SH-SY5Y (cell line): ENCODE results near the gene GPR132.

Experiments used
- GATA2 ChIP-seq: IDR thresholded peaks from 2 replicates; pipeline ENCODE4 v1.6.1; 2011; ENCODE audit warnings: mild to moderate bottlenecking, low read depth, low read length
- GATA3 ChIP-seq: IDR thresholded peaks from 2 replicates; pipeline ENCODE4 v1.6.1; 2011; ENCODE audit warnings: low read depth, mild to moderate bottlenecking, low read length, moderate library complexity

DNA sequence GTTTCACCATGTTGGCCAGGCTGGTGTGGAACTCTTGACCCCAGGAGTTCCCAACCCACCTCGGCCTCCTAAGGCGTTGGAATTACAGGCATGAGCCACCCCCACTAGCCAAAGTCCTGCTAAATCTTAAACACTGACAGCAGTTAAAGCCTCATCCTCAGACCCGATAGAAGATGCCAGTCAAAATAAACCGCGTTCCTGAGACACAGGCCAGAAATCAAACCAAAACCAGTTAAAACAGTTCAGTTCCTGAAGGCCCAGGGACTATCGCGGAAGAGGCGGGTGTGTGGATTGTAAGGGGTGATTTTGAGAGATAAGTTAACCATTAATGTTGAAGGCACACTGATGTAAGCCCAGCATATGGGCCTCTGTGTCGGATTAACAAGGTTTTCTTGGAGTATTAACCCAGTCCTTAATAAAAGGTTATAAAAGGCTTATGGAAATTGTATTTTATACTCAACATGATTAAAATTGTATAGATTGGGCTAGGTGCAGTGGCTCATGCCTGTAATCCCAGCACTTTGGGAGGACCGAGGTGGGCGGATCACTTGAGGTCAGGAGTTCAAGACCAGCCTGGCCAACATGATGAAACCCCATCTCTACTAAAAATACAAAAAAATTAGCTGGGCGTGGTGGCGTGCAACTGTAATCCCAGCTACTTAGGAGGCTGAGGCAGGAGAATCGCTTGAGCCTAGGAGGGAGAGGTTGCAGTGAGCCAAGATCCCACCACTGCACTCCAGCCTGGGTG is 25.6 kb downstream of the GPR132 start:
- no peak for TF ChIP-seq GATA3
- no peak for TF ChIP-seq GATA2
